ENCODE data around the gene ZNF735.
A peak's percentile ranks its signal among the peaks of the same experiment; 100 is the strongest.
"Not testable (repeated sequence)": the region's sequence is repeated elsewhere in the genome, so short reads cannot be mapped to it uniquely, and the experiment has no call there.

Gene ZNF735

DNA sequence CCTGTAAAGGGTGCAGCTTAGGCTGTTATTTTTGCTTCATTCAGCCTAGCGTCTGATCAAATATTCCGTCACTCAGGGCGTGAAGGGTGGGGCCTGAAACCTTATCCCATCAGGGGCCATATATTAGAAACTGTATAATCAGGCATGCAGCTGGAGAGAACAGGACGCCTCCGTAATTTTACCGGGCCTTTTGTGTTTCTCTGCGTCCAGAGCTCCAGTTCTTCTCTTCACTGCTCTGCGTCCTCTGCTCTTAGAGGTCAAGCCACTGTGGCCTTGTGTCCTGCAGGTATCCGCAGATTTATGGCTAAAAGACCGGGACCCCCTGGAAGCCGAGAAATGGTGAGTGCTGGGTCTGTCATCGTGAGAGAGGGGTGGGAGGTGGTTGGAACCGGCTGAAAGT lies at the start of gene ZNF735:
TSS of gene ZNF735 (plus strand) at position 301 of the 400 bp plus-strand sequence. CDS start at position 301, 0 bp downstream.
- no peak for DNase-seq (ENCODE audit: low read depth in 3 of 3)

- DNase-seq (ENCODE audit: low read depth in 3 of 3), result not testable (repeated sequence)
These were observed 36.0 kb upstream of the ZNF735 start for GRCh38 chr7:64170974-64171373.

- no peak for DNase-seq (ENCODE audit: low read depth in 3 of 3)
These were observed 32.7 kb upstream of the ZNF735 start for GRCh38 chr7:64174328-64174727.

DNA sequence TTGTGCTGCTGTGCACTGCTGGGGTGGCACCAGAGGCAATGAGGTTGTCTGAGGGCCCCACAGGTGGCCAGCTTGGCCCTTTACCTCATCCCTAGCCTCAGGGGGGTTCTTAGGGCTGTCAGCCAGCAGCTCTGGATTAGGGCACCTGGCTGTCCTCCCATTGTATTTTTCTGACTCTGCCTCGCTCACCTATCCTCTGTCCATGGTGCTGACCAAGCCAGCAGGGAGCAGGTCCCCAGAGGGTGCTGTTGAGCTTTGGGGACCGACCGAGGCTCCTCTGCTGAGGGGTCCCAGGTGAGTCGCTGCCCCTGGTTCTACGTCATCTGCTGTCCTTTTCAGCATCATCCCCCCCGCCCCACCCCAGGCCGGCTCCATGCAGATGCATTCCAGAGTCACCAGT lies 32.1 kb upstream of the ZNF735 start:
- DNase-seq (ENCODE audit: low read depth in 3 of 3), result no peak

DNA sequence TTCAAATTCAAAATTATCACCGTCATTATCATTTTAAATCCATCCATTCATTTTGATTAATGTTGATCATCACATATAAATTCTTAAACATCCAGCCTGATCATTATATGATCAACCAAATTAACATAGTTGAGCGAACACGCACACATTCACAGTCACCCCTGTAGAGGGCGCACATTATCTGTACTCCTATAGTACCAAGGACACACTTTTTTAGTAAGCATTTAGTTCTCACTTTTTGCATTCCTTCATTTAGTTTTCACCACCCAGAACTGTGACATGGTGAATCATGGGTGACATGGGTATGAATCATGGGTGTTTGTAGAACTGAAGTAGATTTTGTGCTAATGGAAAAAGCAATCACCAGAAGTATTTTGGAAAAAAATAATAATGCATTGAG lies 26.0 kb upstream of the ZNF735 start:
- no peak for DNase-seq (ENCODE audit: low read depth in 3 of 3)

DNA sequence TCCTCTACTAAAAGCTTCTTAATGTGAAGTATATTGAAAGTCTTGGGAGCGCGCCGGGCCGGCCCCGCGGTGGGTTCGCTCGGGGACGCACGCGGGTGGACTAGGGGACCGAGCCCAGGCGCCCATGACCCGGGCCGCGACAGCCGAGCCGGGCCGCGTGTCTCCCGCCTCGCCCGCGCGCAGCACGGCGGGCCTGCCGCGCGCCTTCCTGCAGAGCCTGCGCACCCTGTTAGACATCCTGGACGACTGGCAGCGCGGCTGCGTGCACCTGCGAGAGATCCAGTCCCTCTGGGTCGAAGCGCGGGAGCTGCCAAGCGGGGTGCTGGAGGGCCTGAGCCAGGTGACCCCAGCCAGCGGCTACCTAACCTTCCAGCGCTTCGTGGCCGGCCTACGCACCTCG lies 25.4 kb upstream of the ZNF735 start:
- DNase-seq (ENCODE audit: low read depth in 3 of 3), result no peak

- no peak for DNase-seq (ENCODE audit: low read depth in 3 of 3)
These were observed 24.8 kb upstream of the ZNF735 start for GRCh38 chr7:64182036-64182790.

DNA sequence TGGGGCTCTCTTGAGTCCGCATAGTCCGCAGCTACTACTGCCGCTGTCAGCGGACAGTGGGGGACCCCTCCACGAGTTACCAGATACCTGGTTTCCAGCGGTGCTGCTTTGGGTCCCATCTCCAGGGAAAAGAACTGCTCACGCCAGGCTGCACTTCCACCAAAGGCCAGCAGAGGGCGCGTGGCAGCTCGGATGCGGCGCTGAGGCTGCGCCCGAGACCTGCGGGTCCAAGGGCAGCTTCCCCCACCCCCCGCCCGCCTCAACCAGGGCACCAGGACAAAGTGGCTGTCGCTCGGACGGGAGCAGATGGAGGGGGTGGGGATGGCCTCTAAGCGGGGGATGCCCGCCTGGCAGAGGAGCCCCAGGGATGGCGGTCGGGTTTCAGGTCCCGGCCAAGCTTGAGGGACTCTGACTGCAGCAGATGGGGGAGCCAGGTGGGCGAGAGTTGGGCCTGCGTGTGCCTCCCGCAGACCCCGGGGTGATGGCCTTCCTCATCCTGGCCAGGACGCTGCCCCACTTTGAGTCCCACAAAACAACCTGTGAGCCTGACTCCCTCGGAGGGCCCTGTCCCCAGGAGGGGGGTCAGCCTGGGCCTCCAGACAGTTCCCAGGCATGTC lies 23.8 kb upstream of the ZNF735 start:
- peak; percentile 9 to 21 (median 10) for DNase-seq (ENCODE audit: low read depth in 3 of 3)

DNA sequence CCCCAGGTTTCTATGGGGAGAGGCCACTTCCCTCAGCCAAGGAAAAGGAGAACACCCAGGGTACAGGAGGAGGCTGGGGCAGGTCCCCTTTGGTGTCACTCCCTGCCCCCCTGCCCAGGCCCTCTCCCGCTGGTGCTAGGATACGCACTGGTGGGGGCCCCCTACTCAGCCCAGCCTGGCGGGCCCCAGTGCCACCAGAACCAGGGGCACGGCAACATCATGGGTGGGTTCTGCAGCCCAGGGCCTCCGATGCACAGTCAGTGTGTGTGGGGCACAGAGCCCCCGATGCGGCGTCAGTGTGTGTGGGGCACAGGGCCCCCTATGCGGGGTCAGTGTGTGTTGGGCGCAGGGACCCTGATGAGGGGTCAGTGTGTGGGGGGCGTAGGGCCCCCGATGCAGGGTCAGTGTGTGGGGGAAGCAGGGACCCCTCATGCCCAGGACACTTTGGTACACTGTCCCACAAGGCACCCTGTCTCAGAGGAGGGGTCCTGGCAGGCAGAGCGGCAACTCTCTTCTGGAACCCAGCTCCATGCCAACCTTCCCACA lies 23.1 kb upstream of the ZNF735 start:
- DNase-seq (ENCODE audit: low read depth in 3 of 3), result no peak

DNA sequence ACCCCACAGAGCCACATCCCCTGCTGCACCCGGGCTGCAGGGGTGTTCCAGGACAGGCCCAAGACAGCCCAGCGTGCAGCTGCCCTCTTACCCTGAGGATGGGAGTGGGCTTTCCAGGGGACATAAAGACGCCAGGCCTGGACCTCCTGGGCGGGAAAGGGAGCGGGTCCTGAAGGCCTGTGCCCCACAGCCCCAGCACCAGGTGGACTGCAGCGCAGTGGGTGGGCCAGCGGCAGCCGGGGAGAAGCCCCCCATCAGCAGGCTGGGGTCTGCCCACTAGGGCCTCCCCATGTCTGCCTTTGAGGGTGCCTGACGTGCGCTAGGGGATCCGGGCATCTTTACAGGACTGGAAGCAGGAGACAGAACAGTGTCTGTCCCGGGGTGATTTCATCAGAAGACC lies 22.6 kb upstream of the ZNF735 start:
- no peak for DNase-seq (ENCODE audit: low read depth in 3 of 3)

DNA sequence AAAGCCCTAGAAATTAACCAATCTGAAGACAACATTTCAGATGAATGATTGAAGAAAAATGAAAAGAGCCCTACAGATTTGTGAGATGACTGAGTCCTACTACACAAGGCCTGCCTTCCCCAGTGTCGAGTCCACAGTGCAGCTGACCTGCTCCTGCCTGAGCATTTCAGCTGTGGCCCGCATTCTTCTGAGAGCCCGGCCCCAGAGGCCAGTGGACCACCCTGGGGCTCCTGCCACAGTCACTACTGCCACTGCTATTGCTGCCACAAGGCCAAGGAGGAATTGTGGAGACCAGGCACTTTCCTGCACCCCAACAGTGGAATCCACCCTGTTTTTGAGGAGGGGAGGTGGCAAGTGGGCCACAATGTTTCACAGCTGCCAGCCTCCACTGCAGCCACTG lies 19.6 kb upstream of the ZNF735 start:
- DNase-seq (ENCODE audit: low read depth in 3 of 3), result no peak

- no peak for DNase-seq (ENCODE audit: low read depth in 3 of 3)
These were observed 14.8 kb upstream of the ZNF735 start for GRCh38 chr7:64192148-64192704.

DNA sequence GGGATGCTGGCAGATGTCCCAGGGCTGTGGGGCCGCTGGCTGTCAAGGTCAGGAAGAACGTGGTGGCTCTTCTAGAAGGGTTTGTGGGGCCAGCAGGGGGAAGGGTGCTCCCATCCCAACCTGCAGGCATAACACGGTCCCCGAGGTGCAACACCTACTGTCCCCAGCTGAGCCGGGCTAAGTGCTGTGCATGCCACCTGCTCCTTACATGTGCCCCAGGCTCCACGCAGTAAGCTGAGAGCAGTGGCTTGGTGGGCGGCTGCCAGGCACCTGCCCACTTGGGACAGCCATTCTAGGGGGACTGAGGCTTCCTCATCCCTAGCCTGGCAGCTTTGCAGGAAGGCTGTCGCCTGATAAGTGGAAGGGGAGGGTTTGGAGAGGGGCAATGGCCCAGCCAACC lies 14.2 kb upstream of the ZNF735 start:
- no peak for DNase-seq (ENCODE audit: low read depth in 3 of 3)

DNA sequence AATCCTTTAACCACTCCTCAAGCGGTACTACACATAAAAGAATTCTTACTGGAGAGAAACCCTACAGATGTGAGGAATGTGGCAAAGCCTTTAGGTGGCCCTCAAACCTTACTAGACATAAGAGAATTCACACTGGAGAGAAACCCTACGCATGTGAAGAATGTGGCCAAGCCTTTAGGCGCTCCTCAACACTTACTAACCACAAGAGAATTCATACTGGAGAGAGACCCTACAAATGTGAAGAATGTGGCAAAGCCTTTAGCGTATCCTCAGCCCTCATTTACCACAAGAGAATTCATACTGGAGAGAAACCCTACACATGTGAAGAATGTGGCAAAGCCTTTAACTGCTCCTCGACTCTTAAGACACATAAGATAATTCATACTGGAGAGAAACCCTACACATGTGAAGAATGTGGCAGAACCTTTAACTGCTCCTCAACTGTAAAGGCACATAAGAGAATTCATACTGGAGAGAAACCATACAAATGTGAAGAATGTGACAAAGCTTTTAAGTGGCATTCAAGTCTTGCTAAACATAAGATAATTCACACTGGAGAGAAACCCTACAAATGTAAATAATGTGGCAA lies 12.8 kb downstream of the ZNF735 start:
- DNase-seq (ENCODE audit: low read depth in 3 of 3), result not testable (repeated sequence)

- no peak for DNase-seq (ENCODE audit: low read depth in 3 of 3)
These were observed 16.4 kb downstream of the ZNF735 start for GRCh38 chr7:64223366-64223765.

DNA sequence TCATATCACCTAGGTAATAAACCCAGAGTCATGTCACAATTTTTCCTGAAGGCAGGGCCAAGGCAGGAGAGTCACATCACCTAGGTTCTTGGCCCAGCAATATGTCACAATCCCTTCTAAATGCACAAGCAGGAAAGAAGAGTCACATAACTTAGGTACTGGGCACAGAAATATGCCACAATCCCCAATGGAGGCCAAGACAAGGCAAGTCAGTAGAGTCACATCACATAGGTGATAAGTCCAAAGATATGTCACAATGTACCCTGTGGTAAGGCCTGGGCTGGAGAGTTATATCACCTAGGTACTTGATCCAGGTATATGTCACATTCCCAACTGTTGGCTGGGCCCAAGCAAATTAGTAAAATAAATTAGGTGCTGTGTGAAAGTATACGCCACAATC lies 21.2 kb downstream of the ZNF735 start, which contains the start of gene ZNF679:
TSS of gene ZNF679 (plus strand) at position 301 of the 400 bp plus-strand sequence. CDS start 20,644 bp downstream, outside the sequence.
- DNase-seq (ENCODE audit: low read depth in 3 of 3), result not testable (repeated sequence)

DNA sequence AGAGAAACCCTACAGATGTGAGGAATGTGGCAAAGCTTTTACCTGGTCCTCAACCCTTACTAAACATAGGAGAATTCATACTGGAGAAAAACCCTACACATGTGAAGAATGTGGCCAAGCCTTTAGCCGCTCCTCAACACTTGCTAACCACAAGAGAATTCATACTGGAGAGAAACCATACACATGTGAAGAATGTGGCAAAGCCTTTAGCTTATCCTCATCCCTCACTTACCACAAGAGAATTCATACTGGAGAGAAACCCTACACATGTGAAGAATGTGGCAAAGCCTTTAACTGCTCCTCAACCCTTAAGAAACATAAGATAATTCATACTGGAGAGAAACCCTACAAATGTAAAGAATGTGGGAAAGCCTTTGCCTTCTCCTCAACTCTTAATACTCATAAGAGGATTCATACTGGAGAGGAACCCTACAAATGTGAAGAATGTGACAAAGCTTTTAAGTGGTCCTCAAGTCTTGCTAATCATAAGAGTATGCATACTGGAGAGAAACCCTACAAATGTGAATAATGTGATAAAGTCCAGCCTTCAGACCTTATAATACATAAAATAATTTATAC lies 59.4 kb downstream of the ZNF735 start:
- DNase-seq (ENCODE audit: low read depth in 3 of 3), result no peak
